HCT116 (cell line): ENCODE data around the gene SORCS2. TPM values are rescaled to one million over a fixed set of nuclear protein-coding genes. Genes with fewer than 3 reads are reported as not detected.

ENCODE experiments used
- ATAC-seq: fragments of 200-7000 bp; cut with Tn5 transposase; 2 replicates; pipeline ENCODE4 v1.9.1; 2020; ENCODE audit warnings: mild to moderate bottlenecking, moderate library complexity
- BruUV-seq: library from RNA; stranded (reverse); fragments of 400-500 nt; replicated peaks from 2 replicates; lab custom pipeline; 2021; lab: Mats Ljungman, UMichigan
- CTCF ChIA-PET: fragments of 300-600 bp; sonication (Branson Sonifier 250); formaldehyde crosslinking; loops from one replicate; lab custom pipeline; 2021; ENCODE audit warnings: antibody characterized with exemption; lab: Charles Lee
- POLR2A ChIA-PET: fragments of 300-600, 350-600 bp; sonication (Branson Sonifier 250); formaldehyde crosslinking; loops from one replicate; lab custom pipeline; 2021; ENCODE audit warnings: antibody characterized with exemption; lab: Charles Lee
- RAD21 ChIA-PET, 2 experiments: fragments of 300-600 bp; sonication (Branson Sonifier 250); formaldehyde crosslinking; loops; one replicate each; lab custom pipeline; 2023; ENCODE audit warnings: low total read pairs in 2 of 2; ENCODE audit not compliant: uncharacterized antibody in 2 of 2, unreplicated experiment in 2 of 2, low non-redundant PET in 1 of 2; lab: Charles Lee
- DNase-seq: peaks from one replicate; pipeline ENCODE4 v3.0.0-alpha.2; 2010; ENCODE audit warnings: low read depth, low spot score
- H2AFZ ChIP-seq: fragments of 200-600 bp; shearing (Covaris generic), sonication (generic); 2 replicates; pipeline ENCODE4 v1.6.1; 2017; ENCODE audit warnings: low read depth, mixed run types, mixed read lengths, antibody characterized with exemption, low read length; ENCODE audit not compliant: poor library complexity, severe bottlenecking
- H3K27ac ChIP-seq: 2 replicates; pipeline ENCODE4 v1.5.1; 2012; ENCODE audit warnings: low read depth, low read length
- H3K27me3 ChIP-seq: fragments of 200-600 bp; sonication (generic); 2 replicates; pipeline ENCODE4 v1.6.1; 2016; ENCODE audit warnings: mixed run types, low read length, mixed read lengths; ENCODE audit not compliant: insufficient read depth
- H3K36me3 ChIP-seq, 2 experiments: fragments of 200-500 bp in 1 of 2; fragments of 200-600 bp in 1 of 2; sonication (Bioruptor generic) in 1 of 2; sonication (generic) in 1 of 2; 2 replicates each; pipeline versions ENCODE4 v1.5.1 to v1.6.1; 2014 to 2016; ENCODE audit warnings: low read length in 2 of 2, inconsistent platforms in 1 of 2, mixed read lengths in 1 of 2, mixed run types in 1 of 2; ENCODE audit not compliant: insufficient read depth in 2 of 2, control insufficient read depth in 1 of 2
- H3K4me1 ChIP-seq, 2 experiments: fragments of 200-600 bp in 1 of 2; sonication (generic) in 1 of 2; 2 replicates each; pipeline versions ENCODE4 v1.5.1 to v1.6.1; 2012 to 2017; ENCODE audit warnings: low read length in 2 of 2, inconsistent platforms in 1 of 2, mild to moderate bottlenecking in 1 of 2, mixed read lengths in 1 of 2, mixed run types in 1 of 2, moderate library complexity in 1 of 2; ENCODE audit not compliant: insufficient read depth in 2 of 2, control insufficient read depth in 1 of 2
- H3K4me2 ChIP-seq: fragments of 200-600 bp; sonication (generic); 2 replicates; pipeline ENCODE4 v1.6.1; 2017; ENCODE audit warnings: mixed run types, low read length, mixed read lengths
- H3K4me3 ChIP-seq, 2 experiments: fragments of 200-600 bp in 1 of 2; sonication (generic) in 1 of 2; replicated peaks in 1 of 2; 2 replicates each; pipeline ENCODE4 v1.5.1; 2011 to 2016; ENCODE audit warnings: low read length in 2 of 2, control low read depth in 1 of 2, low read depth in 1 of 2, mild to moderate bottlenecking in 1 of 2, mixed read lengths in 1 of 2, mixed run types in 1 of 2
- H3K79me2 ChIP-seq: fragments of 200-600 bp; sonication (generic); 2 replicates; pipeline ENCODE4 v1.6.1; 2017; ENCODE audit warnings: mild to moderate bottlenecking, mixed run types, low read length, moderate library complexity, mixed read lengths; ENCODE audit not compliant: insufficient read depth
- H3K9ac ChIP-seq: fragments of 200-600 bp; sonication (generic); 2 replicates; pipeline ENCODE4 v1.6.1; 2016; ENCODE audit warnings: low read length, mixed read lengths
- H3K9me2 ChIP-seq: fragments of 200-600 bp; sonication (generic), shearing (Covaris generic); 2 replicates; pipeline ENCODE4 v1.6.1; 2017; ENCODE audit warnings: mixed run types, mild to moderate bottlenecking, moderate library complexity; ENCODE audit not compliant: insufficient read depth
- H3K9me3 ChIP-seq, 2 experiments: fragments of 200-500 bp in 1 of 2; fragments of 200-600 bp in 1 of 2; sonication (Bioruptor generic) in 1 of 2; sonication (generic) in 1 of 2; 2 replicates each; pipeline ENCODE4 v1.6.1; 2014 to 2017; ENCODE audit warnings: low read length in 2 of 2, mixed read lengths in 2 of 2, inconsistent platforms in 1 of 2, low read depth in 1 of 2, mild to moderate bottlenecking in 1 of 2, mixed run types in 1 of 2, moderate library complexity in 1 of 2; ENCODE audit not compliant: control insufficient read depth in 1 of 2, insufficient read depth in 1 of 2
- H4K20me1 ChIP-seq: fragments of 200-600 bp; sonication (generic), shearing (Covaris generic); 2 replicates; pipeline ENCODE4 v1.6.1; 2017; ENCODE audit warnings: mixed run types, mild to moderate bottlenecking, moderate library complexity; ENCODE audit not compliant: insufficient read depth
- CBX3 ChIP-seq: IDR thresholded peaks from 2 replicates; pipeline ENCODE4 v1.6.1; 2012; ENCODE audit warnings: low read depth
- CEBPB ChIP-seq: IDR thresholded peaks from 2 replicates; pipeline ENCODE4 v1.6.1; 2012; ENCODE audit warnings: low read depth
- CTCF ChIP-seq, 3 experiments: fragments of 200-600 bp in 1 of 3; sonication (generic) in 1 of 3; IDR thresholded peaks in 2 of 3; conservative IDR thresholded peaks in 1 of 3; 2 replicates each; pipeline ENCODE4 v1.5.1; 2012 to 2017; ENCODE audit warnings: low read depth in 2 of 3, low read length in 2 of 3, antibody characterized with exemption in 1 of 3, borderline replicate concordance in 1 of 3, control low read depth in 1 of 3, mild to moderate bottlenecking in 1 of 3, mixed read lengths in 1 of 3, mixed run types in 1 of 3, moderate library complexity in 1 of 3; ENCODE audit not compliant: insufficient read depth in 1 of 3
- ELF1 ChIP-seq: IDR thresholded peaks from 2 replicates; pipeline ENCODE4 v1.6.1; 2012; ENCODE audit warnings: low read depth, borderline replicate concordance
- EZH2phosphoT487 ChIP-seq: fragments of 200-600 bp; IDR thresholded peaks from 2 replicates; pipeline ENCODE4 v1.6.1; 2018; ENCODE audit warnings: antibody characterized with exemption, borderline replicate concordance
- JUND ChIP-seq: IDR thresholded peaks from 2 replicates; pipeline ENCODE4 v1.6.1; 2012
- REST ChIP-seq: IDR thresholded peaks from 2 replicates; pipeline ENCODE4 v1.6.1; 2012; ENCODE audit warnings: low read depth
- SP1 ChIP-seq: IDR thresholded peaks from 2 replicates; pipeline ENCODE4 v1.6.1; 2012; ENCODE audit warnings: low read depth
- SRF ChIP-seq: IDR thresholded peaks from 2 replicates; pipeline ENCODE4 v1.6.1; 2012; ENCODE audit warnings: low read depth
- TCF7L2 ChIP-seq: IDR thresholded peaks from 2 replicates; pipeline ENCODE4 v1.7.0; 2011; ENCODE audit warnings: borderline replicate concordance, inconsistent platforms; ENCODE audit not compliant: insufficient read depth, insufficient read length; ENCODE audit errors: extremely low read depth
- ZBTB33 ChIP-seq: IDR thresholded peaks from 2 replicates; pipeline ENCODE4 v1.6.1; 2011; ENCODE audit warnings: mild to moderate bottlenecking, low read length, moderate library complexity; ENCODE audit not compliant: insufficient replicate concordance; ENCODE audit errors: extremely low read depth
- ZNF274 ChIP-seq: fragments of 200-500 bp; sonication (Bioruptor generic); IDR thresholded peaks from 2 replicates; pipeline ENCODE4 v1.6.1; 2014; ENCODE audit warnings: mild to moderate bottlenecking, low read depth, low read length, inconsistent platforms
- intact Hi-C: fragments of 100-400 bp; cut with micrococcal nuclease; formaldehyde crosslinking; loops from 2 replicates; pipeline ENCODE4 v1.10.0; 2022
- total RNA-seq: library from RNA; stranded (reverse); gene quantifications from one replicate; pipeline ENCODE4 v1.2.1, GENCODE V29; 2021; ENCODE audit not compliant: unreplicated experiment
- TF ChIP-seq, protein P1 (sequence below): IDR thresholded peaks from 2 replicates; pipeline ENCODE4 v1.6.1; 2012
- TF ChIP-seq, protein P2 (sequence below): IDR thresholded peaks from 2 replicates; pipeline ENCODE4 v1.6.1; 2012

The SORCS2 gene
- total RNA-seq, 1 experiment from 2014 or later: 0.37 TPM

- TF ChIP-seq REST: no peak
Observed at GRCh38 chr4:7624396-7624980, 432.1 kb downstream of the SORCS2 start (continued).

- intact Hi-C loops: no loop called here
- Histone ChIP-seq H3K4me1 (peaks cover 0 to 3% of the 10 kb centered on the region in 2 experiments; a peak in 2 of 4 replicates), H2AFZ (no peak overlapping the region), H4K20me1 (no peaks in the 10 kb centered on the region), H3K36me3 (no peaks in the 10 kb centered on the region), H3K4me3 (no peak overlapping the region), H3K27me3 (peaks cover 8% of the 10 kb centered on the region; the same call in 1 of the 2 replicates), H3K4me2 (no peak overlapping the region), H3K79me2 (no peaks in the 10 kb centered on the region), H3K9me3 (peaks cover 2 to 4% of the 10 kb centered on the region in 2 experiments; a peak in 1 of 4 replicates), H3K27ac (no peak overlapping the region), H3K9ac (no peak overlapping the region), H3K9me2 (no peaks in the 10 kb centered on the region)
- DNase-seq (no peak), ATAC-seq (no peak)
- RAD21 ChIA-PET: no interaction called here
- CTCF ChIA-PET: no interaction called here
- POLR2A ChIA-PET: no interaction called here
- no TSS peak for BruUV-seq
- TF ChIP-seq, protein P1, sequence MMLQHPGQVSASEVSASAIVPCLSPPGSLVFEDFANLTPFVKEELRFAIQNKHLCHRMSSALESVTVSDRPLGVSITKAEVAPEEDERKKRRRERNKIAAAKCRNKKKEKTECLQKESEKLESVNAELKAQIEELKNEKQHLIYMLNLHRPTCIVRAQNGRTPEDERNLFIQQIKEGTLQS: no peak
- no peak for TF ChIP-seq TCF7L2
- TF ChIP-seq SP1: no peak
- TF ChIP-seq CTCF (IDR thresholded peaks at IDR 0.05 in 2 of 3, conservative IDR thresholded peaks at IDR 0.05 in 1 of 3; ENCODE audit: borderline replicate concordance in 1 of 3, insufficient read depth in 1 of 3, low read depth in 2 of 3, low read length in 2 of 3): no peak
- no peak for TF ChIP-seq ELF1
- no peak for TF ChIP-seq SRF
- no peak for TF ChIP-seq CEBPB
- no peak for TF ChIP-seq JUND
- TF ChIP-seq, protein P2, sequence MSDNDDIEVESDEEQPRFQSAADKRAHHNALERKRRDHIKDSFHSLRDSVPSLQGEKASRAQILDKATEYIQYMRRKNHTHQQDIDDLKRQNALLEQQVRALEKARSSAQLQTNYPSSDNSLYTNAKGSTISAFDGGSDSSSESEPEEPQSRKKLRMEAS: no peak
- TF ChIP-seq ZBTB33: no peak
- no peak for TF ChIP-seq EZH2phosphoT487
- no peak for TF ChIP-seq ZNF274
- TF ChIP-seq CBX3: no peak
Observed at GRCh38 chr4:7625071-7625470, 432.7 kb downstream of the SORCS2 start.
